ENCODE results near the gene ZNF580.

DNA sequence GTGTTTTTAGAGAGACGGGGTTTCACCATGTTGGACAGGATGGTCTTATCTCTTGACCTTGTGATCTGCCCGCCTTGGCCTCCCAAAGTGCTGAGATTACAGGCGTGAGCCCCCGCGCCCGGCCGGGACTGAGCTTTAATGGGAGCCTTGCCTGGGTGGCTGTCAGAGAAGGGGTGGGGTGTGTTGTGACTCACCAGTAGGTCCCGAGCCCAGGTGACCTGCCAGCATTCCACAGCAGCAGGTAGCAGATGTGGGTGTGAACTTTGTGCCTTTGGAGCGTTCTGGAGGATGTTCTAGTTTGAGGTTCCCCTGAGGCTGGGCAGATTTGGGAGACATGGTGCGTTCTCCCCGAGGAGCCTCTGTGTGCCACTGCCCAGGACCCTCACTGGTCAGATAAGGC, 27.2 kb downstream of the ZNF580 start:
- TF ChIP-seq SMC3 (IDR thresholded peaks at IDR 0.05; ENCODE audit: borderline replicate concordance, low read length): no peak
- no peak; the same call in 1 of the 2 replicates for TF ChIP-seq POLR2A (IDR thresholded peaks at IDR 0.05; ENCODE audit: low read depth, low read length)
- TF ChIP-seq BHLHE40 (IDR thresholded peaks at IDR 0.05; ENCODE audit: borderline replicate concordance in 1 of 2, low read depth in 2 of 2, low read length in 1 of 2): no peak
- TF ChIP-seq TAF1 (IDR thresholded peaks at IDR 0.05; ENCODE audit: borderline replicate concordance, low read depth, low read length): no peak
